Body of pancreas (tissue), 4 donors: ENCODE data around the gene KRT34.

ENCODE experiments used
- CTCF ChIP-seq, 7 experiments: fragments of 450-650 bp in 4 of 7; fragments of 200-600 bp in 3 of 7; sonication (generic) in 3 of 7; IDR thresholded peaks; one replicate each; pipeline ENCODE4 v1.5.1; 2016 to 2019; ENCODE audit warnings: antibody characterized with exemption in 7 of 7
- POLR2A ChIP-seq, 3 donors: fragments of 450-650 bp; IDR thresholded peaks; one replicate each; pipeline ENCODE4 v1.6.1; 2016; ENCODE audit warnings: antibody characterized with exemption in 3 of 3, mild to moderate bottlenecking in 2 of 3

- TF ChIP-seq CTCF (IDR thresholded peaks at IDR 0.05) (no peak), POLR2A (IDR thresholded peaks at IDR 0.05) (no peak)
Observed at GRCh38 chr17:41421116-41421515, 39.0 kb upstream of the KRT34 start.
